SU-DHL-6 (cell line): ENCODE data around the gene ATG12.
"Not testable (repeated sequence)": the region's sequence is repeated elsewhere in the genome, so short reads cannot be mapped to it uniquely, and the experiment has no call there.

Experiments
- H2AFZ ChIP-seq: fragments of 200-600 bp; sonication (generic); 2 replicates; pipeline ENCODE4 v1.6.1; 2014; ENCODE audit warnings: low read depth, mild to moderate bottlenecking, moderate library complexity, mixed read lengths, antibody characterized with exemption, low read length; ENCODE audit not compliant: severe bottlenecking
- H3F3A ChIP-seq: fragments of 200-600 bp; shearing (Covaris generic); 2 replicates; pipeline ENCODE4 v1.6.0; 2016; ENCODE audit warnings: antibody characterized with exemption, mild to moderate bottlenecking; ENCODE audit not compliant: insufficient read depth
- H3K27ac ChIP-seq: fragments of 200-600 bp; sonication (generic); 2 replicates; pipeline ENCODE4 v1.5.1; 2016; ENCODE audit warnings: low read depth, mild to moderate bottlenecking, low read length, moderate library complexity, mixed read lengths
- H3K27me3 ChIP-seq: fragments of 200-600 bp; sonication (generic), shearing (Covaris generic); 2 replicates; pipeline ENCODE4 v1.6.0; 2014; ENCODE audit warnings: mild to moderate bottlenecking, low read length
- H3K36me3 ChIP-seq: fragments of 200-600 bp; sonication (generic); 2 replicates; pipeline ENCODE4 v1.6.1; 2014; ENCODE audit warnings: mild to moderate bottlenecking, low read length, mixed read lengths
- H3K4me2 ChIP-seq: fragments of 300-600, 200-600 bp; shearing (Covaris generic), sonication (generic); 2 replicates; pipeline ENCODE4 v1.6.0; 2014; ENCODE audit warnings: low read length, low read depth, mild to moderate bottlenecking; ENCODE audit not compliant: poor library complexity, severe bottlenecking
- H3K4me3 ChIP-seq: fragments of 200-600 bp; sonication (generic); 2 replicates; pipeline ENCODE4 v1.5.1; 2014; ENCODE audit warnings: antibody characterized with exemption, low read length, mild to moderate bottlenecking, mixed read lengths; ENCODE audit not compliant: insufficient read depth, poor library complexity, severe bottlenecking
- H3K79me2 ChIP-seq: fragments of 200-600 bp; sonication (generic); 2 replicates; pipeline ENCODE4 v1.6.1; 2014; ENCODE audit warnings: mild to moderate bottlenecking, low read length, moderate library complexity; ENCODE audit not compliant: insufficient read depth
- H3K9ac ChIP-seq: fragments of 200-600 bp; sonication (generic); 2 replicates; pipeline ENCODE4 v1.7.0; 2014; ENCODE audit warnings: mild to moderate bottlenecking, low read length
- H3K9me2 ChIP-seq: fragments of 200-600 bp; sonication (generic); replicated peaks from 2 replicates; pipeline ENCODE4 v1.6.1; 2014; ENCODE audit warnings: low read length; ENCODE audit not compliant: insufficient read depth
- H3K9me3 ChIP-seq: fragments of 200-600 bp; sonication (generic); 2 replicates; pipeline ENCODE4 v1.6.1; 2014; ENCODE audit warnings: low read length, mixed read lengths; ENCODE audit not compliant: insufficient read depth
- H4K20me1 ChIP-seq: fragments of 200-600 bp; sonication (generic); 2 replicates; pipeline ENCODE4 v1.6.1; 2014; ENCODE audit warnings: low read depth, mild to moderate bottlenecking, antibody characterized with exemption, low read length, moderate library complexity, mixed read lengths
- EZH2phosphoT487 ChIP-seq: fragments of 200-600 bp; sonication (generic), shearing (Covaris generic); conservative IDR thresholded peaks from 2 replicates; pipeline ENCODE4 v1.6.1; 2018; ENCODE audit warnings: mild to moderate bottlenecking, antibody characterized with exemption, low read length, moderate library complexity, mixed read lengths
- TF ChIP-seq, protein P1 (sequence below): fragments of 200-600 bp; sonication (generic); IDR thresholded peaks from one replicate; pipeline ENCODE4 v1.5.1; 2017; ENCODE audit warnings: antibody characterized with exemption, mild to moderate bottlenecking, low read length, moderate library complexity; ENCODE audit not compliant: insufficient read depth, poor library complexity, severe bottlenecking

Gene ATG12

DNA sequence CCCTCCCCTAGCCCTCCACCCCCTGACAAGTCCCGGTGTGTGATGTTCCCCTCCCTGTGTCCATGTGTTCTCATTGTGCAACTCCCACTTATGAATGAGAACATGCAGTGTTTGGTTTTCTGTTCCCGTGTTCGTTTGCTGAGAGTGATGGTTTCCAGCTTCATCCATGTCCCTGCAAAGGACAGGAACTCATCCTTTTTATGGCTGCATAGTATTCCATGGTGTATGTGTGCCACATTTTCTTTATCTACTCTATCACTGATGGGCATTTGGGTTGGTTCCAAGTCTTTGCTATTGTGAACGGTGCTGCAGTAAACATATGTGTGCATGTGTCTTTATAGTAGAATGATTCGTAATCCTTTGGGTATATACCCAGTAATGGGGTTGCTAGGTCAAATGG is 36.0 kb upstream of the ATG12 start:
- not testable (repeated sequence) for H3K79me2 ChIP-seq, H3K27ac ChIP-seq, H3K36me3 ChIP-seq, H3K9ac ChIP-seq, H3K4me2 ChIP-seq, H3K9me3 ChIP-seq, H4K20me1 ChIP-seq, H3F3A ChIP-seq, H3K9me2 ChIP-seq, H3K27me3 ChIP-seq, H3K4me3 ChIP-seq, H2AFZ ChIP-seq

DNA sequence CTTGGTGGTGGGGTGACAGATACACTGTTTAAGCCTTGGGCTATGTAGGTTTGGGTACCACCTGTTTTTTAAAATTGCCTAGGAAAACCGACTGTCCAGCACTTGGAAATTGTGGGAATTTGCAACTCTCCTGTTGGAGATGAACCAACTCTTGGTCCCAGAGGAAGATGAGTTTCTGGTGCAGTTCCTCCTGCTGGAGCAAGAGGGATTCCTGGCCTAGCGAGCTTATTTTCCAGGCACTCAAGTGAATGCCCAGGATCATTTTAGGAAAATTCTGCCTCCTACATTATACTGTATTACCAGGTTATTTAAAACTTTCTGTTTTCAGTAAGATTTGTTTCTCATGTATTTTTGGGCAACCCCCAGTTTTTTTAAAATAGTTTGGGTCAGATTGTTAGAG is 34.1 kb upstream of the ATG12 start:
- Histone ChIP-seq H3K4me3 (no peak overlapping the region), H3K36me3 (no peaks in the 10 kb centered on the region; the same call in 1 of the 2 replicates), H3K79me2 (no peaks in the 10 kb centered on the region), H3K27ac (no peak overlapping the region), H3F3A (no peaks in the 10 kb centered on the region), H3K9me2 (no peaks in the 10 kb centered on the region), H3K9me3 (no peaks in the 10 kb centered on the region), H3K9ac (no peak overlapping the region), H3K27me3 (no peaks in the 10 kb centered on the region), H3K4me2 (no peak overlapping the region), H4K20me1 (no peaks in the 10 kb centered on the region), H2AFZ (no peak overlapping the region)
- TF ChIP-seq, protein P1, sequence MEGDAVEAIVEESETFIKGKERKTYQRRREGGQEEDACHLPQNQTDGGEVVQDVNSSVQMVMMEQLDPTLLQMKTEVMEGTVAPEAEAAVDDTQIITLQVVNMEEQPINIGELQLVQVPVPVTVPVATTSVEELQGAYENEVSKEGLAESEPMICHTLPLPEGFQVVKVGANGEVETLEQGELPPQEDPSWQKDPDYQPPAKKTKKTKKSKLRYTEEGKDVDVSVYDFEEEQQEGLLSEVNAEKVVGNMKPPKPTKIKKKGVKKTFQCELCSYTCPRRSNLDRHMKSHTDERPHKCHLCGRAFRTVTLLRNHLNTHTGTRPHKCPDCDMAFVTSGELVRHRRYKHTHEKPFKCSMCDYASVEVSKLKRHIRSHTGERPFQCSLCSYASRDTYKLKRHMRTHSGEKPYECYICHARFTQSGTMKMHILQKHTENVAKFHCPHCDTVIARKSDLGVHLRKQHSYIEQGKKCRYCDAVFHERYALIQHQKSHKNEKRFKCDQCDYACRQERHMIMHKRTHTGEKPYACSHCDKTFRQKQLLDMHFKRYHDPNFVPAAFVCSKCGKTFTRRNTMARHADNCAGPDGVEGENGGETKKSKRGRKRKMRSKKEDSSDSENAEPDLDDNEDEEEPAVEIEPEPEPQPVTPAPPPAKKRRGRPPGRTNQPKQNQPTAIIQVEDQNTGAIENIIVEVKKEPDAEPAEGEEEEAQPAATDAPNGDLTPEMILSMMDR, result no peak
- TF ChIP-seq EZH2phosphoT487, result no peak

DNA sequence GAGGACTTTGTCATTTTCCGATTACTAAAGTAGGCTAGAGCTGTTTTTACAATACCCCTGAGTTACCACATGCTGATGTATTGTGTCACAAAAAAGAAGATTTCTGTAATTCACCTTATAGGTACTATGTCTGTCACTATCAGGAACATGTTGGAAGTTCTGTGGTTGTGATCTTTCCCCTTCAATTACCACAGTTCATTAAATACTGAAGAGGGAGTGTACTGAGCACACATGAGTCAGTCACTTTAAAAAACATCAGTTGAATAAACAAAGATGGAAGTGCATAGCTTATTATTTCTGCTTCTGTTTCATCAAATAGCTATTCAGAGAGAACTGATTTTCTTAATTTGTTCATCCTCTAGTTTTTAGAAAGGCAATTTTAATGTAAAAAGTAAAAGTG is 32.0 kb upstream of the ATG12 start:
- Histone ChIP-seq H3K4me3 (no peak overlapping the region), H3K79me2 (no peaks in the 10 kb centered on the region), H3K27ac (no peak overlapping the region), H3K36me3 (no peaks in the 10 kb centered on the region; the same call in 1 of the 2 replicates), H3F3A (no peaks in the 10 kb centered on the region), H2AFZ (no peak overlapping the region), H3K4me2 (no peak overlapping the region), H3K9me3 (no peaks in the 10 kb centered on the region), H3K27me3 (no peaks in the 10 kb centered on the region), H4K20me1 (no peaks in the 10 kb centered on the region), H3K9me2 (no peaks in the 10 kb centered on the region), H3K9ac (no peak overlapping the region)
- no peak for TF ChIP-seq EZH2phosphoT487
- TF ChIP-seq, protein P1, result no peak

DNA sequence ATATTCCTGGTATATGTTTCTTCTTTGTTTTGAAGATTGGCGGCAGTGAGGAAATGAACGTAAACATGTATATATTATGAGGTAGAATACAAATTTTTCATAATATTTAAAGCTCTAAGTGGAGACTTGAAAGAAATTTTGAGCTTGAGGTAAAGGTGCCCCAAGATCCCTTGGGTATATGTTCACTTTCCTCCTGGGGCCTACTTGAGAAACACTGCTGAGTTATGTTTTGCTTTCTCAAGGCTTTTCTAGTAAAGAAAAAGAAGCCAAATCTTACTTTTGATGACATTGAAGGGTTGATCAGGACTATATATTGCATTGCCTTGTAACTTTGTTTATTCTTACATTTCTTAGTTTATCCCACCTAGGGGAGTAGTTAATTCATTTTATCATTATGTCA is 31.1 kb upstream of the ATG12 start:
- Histone ChIP-seq H4K20me1 (no peaks in the 10 kb centered on the region), H3K36me3 (no peaks in the 10 kb centered on the region; the same call in 1 of the 2 replicates), H3K4me3 (no peak overlapping the region), H3K79me2 (peaks cover 3% of the 10 kb centered on the region; the same call in 1 of the 2 replicates), H3K9me3 (no peaks in the 10 kb centered on the region), H3F3A (no peaks in the 10 kb centered on the region), H3K9me2 (no peaks in the 10 kb centered on the region), H2AFZ (no peak overlapping the region), H3K4me2 (no peak overlapping the region), H3K27ac (no peak overlapping the region), H3K27me3 (no peaks in the 10 kb centered on the region), H3K9ac (no peak overlapping the region)
- no peak for TF ChIP-seq EZH2phosphoT487
- TF ChIP-seq, protein P1, result no peak
